ENCODE data around the gene ZNF236. TPM values are rescaled to one million over a fixed set of nuclear protein-coding genes. Genes with fewer than 3 reads are reported as not detected.

The ZNF236 gene
- total and polyA plus RNA-seq, 8 donors: 1.8 to 31.7 (median 6.6) TPM

GRCh38 chr18:76911440-76911839 lies 89.1 kb downstream of the ZNF236 start:
- DNase-seq: no peak
- peaks cover 0 to 13% (median 6%) of the 10 kb centered on the region in 4 donors for H3K4me1 ChIP-seq
- no peaks in the 10 kb centered on the region for H3K27me3 ChIP-seq
- no peaks in the 10 kb centered on the region for H3K9me3 ChIP-seq
- 57 to 76% (median 70%) methylated on average over 7 of the region's 7 CpGs for WGBS, 5 donors
- H3K36me3 ChIP-seq: peaks cover 10 to 95% (median 88%) of the 10 kb centered on the region in 4 donors
- TF ChIP-seq POLR2A (IDR thresholded peaks at IDR 0.05) (no peak), EP300 (IDR thresholded peaks at IDR 0.05) (no peak), CTCF (IDR thresholded peaks at IDR 0.05) (no peak), POLR2AphosphoS5 (IDR thresholded peaks at IDR 0.05) (no peak)
- H3K27ac ChIP-seq: peak overlapping the region in 1 of 5 donors; percentile 13
- intact Hi-C loops (cut with DNase I; ENCODE audit: low total_unique reads): no loop called here
- no peak overlapping the region for H3K4me3 ChIP-seq

GRCh38 chr18:76913583-76913982 lies 91.2 kb downstream of the ZNF236 start:
- TF ChIP-seq POLR2A (IDR thresholded peaks at IDR 0.05) (no peak), POLR2AphosphoS5 (IDR thresholded peaks at IDR 0.05) (peak in 2 of 3 donors; percentile 22 to 55)
- peak; percentile 57 to 85 for DNase-seq
- H3K4me1 ChIP-seq: peaks cover 0 to 13% (median 6%) of the 10 kb centered on the region in 4 donors
- WGBS, 5 donors: 41 to 65% (median 42%) methylated on average over 7 of the region's 7 CpGs
- no peaks in the 10 kb centered on the region for H3K27me3 ChIP-seq
- peak overlapping the region in 4 of 5 donors; percentile 30 to 70 (median 56) for H3K27ac ChIP-seq
- no peak overlapping the region for H3K4me3 ChIP-seq
- no peaks in the 10 kb centered on the region for H3K9me3 ChIP-seq
- peaks cover 15 to 97% (median 93%) of the 10 kb centered on the region in 4 donors for H3K36me3 ChIP-seq
- intact Hi-C loops (cut with DNase I; ENCODE audit: low total_unique reads): no loop called here

- Histone ChIP-seq H3K4me1 (peaks cover 0 to 13% (median 6%) of the 10 kb centered on the region in 4 donors), H3K27ac (peak overlapping the region in 4 of 5 donors; percentile 7 to 70 (median 56)), H3K9me3 (no peaks in the 10 kb centered on the region), H3K27me3 (no peaks in the 10 kb centered on the region), H3K4me3 (no peak overlapping the region), H3K36me3 (peaks cover 15 to 99% (median 94%) of the 10 kb centered on the region in 4 donors)
- WGBS, 5 donors: 61 to 77% (median 63%) methylated on average over 8 of the region's 8 CpGs
- intact Hi-C loops (cut with DNase I; ENCODE audit: low total_unique reads): no loop called here
- TF ChIP-seq POLR2A (IDR thresholded peaks at IDR 0.05): no peak
- TF ChIP-seq EP300 (IDR thresholded peaks at IDR 0.05): no peak
- TF ChIP-seq CTCF (IDR thresholded peaks at IDR 0.05): no peak
- TF ChIP-seq POLR2AphosphoS5 (IDR thresholded peaks at IDR 0.05): no peak
- no peak for DNase-seq
Measured at GRCh38 chr18:76914314-76914713, 92.0 kb downstream of the ZNF236 start.

GRCh38 chr18:76914796-76915195 lies 92.4 kb downstream of the ZNF236 start:
- Histone ChIP-seq H3K4me1 (peaks cover 0 to 13% (median 5%) of the 10 kb centered on the region in 4 donors), H3K27me3 (no peaks in the 10 kb centered on the region), H3K4me3 (no peak overlapping the region), H3K27ac (peak overlapping the region in 1 of 5 donors; percentile 9), H3K9me3 (no peaks in the 10 kb centered on the region), H3K36me3 (peaks cover 15 to 99% (median 95%) of the 10 kb centered on the region in 4 donors)
- TF ChIP-seq EP300 (IDR thresholded peaks at IDR 0.05) (no peak), CTCF (IDR thresholded peaks at IDR 0.05) (no peak), POLR2AphosphoS5 (IDR thresholded peaks at IDR 0.05) (no peak), POLR2A (IDR thresholded peaks at IDR 0.05) (no peak)
- no peak for DNase-seq
- WGBS, 5 donors: 61 to 92% (median 73%) methylated on average over 3 of the region's 3 CpGs
- intact Hi-C loops (cut with DNase I; ENCODE audit: low total_unique reads): no loop called here

- intact Hi-C loops (cut with DNase I; ENCODE audit: low total_unique reads): no loop called here
- TF ChIP-seq POLR2AphosphoS5 (IDR thresholded peaks at IDR 0.05) (no peak), CTCF (IDR thresholded peaks at IDR 0.05) (no peak), POLR2A (IDR thresholded peaks at IDR 0.05) (no peak), EP300 (IDR thresholded peaks at IDR 0.05) (no peak)
- H3K27ac ChIP-seq: peak overlapping the region in 2 of 5 donors; percentile 9 to 31
- H3K4me3 ChIP-seq: no peak overlapping the region
- no peaks in the 10 kb centered on the region for H3K9me3 ChIP-seq
- H3K36me3 ChIP-seq: peaks cover 17 to 99% (median 95%) of the 10 kb centered on the region in 4 donors
- no peak for DNase-seq
- H3K4me1 ChIP-seq: peaks cover 0 to 13% (median 5%) of the 10 kb centered on the region in 4 donors
- 36 to 55% (median 47%) methylated on average over 5 of the region's 5 CpGs for WGBS, 5 donors
- H3K27me3 ChIP-seq: no peaks in the 10 kb centered on the region
Measured at GRCh38 chr18:76915456-76915855, 93.1 kb downstream of the ZNF236 start.

Data from stomach (tissue), 9 donors.